ENCODE results near the gene GPALPP1.
"Not testable (repeated sequence)": the region's sequence is repeated elsewhere in the genome, so short reads cannot be mapped to it uniquely, and the experiment has no call there.

GPALPP1 gene

DNA sequence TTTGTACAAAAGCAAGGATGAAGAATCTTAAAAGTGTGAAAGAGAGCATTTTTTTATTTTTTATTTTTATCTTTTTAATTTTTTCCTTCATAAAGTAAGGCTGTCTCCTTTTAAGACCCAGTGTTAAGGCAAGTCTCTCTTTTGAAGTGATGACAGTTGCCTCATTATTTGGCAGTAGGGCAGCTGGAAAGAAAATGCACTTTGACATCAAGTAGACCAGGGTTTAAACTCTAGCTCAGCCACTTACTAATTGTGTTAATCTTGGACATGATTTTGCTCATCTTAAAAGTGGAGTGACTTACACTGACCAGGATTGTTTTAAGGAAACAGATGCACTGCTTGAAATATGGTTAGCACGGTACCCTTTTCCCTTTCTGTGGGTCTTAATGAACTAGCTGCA is 18.5 kb downstream of the GPALPP1 start:
- no peak for DNase-seq

GRCh38 chr13:45011198-45011597 is 21.9 kb downstream of the GPALPP1 start:
- DNase-seq = no peak

DNA sequence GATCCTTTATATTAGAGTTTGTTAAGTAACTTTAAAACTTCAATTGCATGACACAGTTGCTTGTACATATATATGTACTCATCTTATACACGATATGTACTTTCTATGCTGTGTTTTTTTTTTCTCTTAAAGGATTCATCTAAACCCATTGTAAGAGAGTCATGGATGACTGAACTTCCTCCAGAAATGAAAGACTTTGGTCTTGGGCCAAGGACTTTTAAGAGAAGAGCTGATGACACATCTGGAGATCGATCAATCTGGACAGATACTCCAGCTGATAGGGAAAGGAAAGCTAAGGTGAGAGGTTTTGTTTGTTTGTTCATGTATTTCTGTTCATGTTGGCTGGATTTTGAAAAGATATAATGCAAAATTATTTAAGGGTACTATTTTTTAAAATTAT is 26.0 kb downstream of the GPALPP1 start:
- no peak for DNase-seq

- DNase-seq = no peak
These were observed 27.6 kb downstream of the GPALPP1 start for GRCh38 chr13:45016792-45017425.

DNA sequence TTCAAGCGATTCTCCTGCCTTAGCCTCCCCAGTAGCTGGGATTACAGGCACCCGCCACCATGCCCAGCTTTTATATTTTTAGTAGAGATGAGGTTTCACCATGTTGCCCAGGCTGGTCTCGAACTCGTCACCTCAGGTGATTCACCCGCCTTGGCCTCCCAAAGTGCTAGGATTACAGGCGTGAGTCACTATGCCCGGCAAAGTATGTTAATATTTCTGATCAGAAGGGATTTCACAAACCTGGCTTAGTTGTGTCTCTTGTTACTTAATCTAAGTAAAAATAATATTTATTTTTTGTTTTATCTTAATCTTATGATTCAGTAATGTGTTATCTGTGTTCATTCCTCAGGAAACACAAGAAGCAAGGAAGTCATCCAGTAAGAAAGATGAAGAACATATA is 30.6 kb downstream of the GPALPP1 start:
- DNase-seq = not testable (repeated sequence)

DNA sequence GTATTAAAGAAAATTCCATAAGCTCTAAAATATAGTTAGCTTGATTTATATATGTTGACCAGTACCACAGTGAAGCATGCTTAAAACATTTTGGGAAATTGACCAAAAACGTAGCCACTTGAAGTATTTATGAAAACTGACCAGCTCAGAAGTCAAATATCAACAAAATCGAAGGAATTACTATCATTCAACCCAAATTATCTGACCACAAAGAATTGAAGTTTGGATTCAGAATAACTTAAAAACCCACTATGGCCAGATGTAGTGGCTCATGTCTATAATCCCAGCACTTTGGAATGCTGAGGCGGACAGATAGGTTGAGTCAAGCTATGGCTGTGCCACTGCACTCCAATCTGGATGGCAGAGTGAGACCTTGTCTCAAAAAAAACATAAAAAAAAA is 31.9 kb downstream of the GPALPP1 start:
- DNase-seq = no peak

DNA sequence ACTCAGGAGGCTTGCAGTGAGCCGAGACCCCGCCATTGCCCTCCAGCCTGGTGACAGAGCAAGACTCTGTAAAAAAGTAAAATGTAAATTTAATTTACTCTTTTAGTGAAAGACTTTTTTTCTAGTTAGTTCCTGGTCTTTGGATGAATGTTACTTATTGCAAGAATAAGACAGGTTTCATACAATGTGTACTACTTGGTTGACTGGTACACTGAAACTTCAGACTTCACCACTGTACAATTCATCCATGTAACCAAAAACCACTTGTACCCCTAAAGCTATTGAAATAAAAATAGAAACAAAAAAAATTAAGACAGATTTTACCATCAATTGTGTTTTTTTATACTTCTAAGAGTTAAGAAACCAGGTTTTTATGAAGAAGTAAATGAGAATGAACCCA is 35.5 kb downstream of the GPALPP1 start:
- no peak for DNase-seq

DNA sequence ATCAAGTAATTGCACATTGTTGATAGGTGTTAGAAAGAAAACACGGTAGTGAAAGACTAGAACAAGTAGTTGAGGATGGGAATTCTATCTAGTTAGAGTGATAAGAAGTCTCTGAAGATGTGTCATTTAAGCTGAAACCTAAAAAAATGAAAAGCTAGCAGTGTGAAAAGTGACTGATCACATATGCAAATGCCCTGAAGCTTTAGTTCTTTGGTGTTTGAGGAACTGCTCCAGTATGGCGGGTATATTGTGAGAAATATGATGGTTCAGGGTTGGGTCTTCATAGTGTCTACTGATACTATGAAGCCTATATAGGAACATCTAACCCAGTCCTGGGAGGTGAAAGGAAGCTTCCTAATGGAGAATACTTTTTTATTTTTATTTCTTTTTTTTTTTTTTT is 45.0 kb downstream of the GPALPP1 start:
- DNase-seq = no peak

- DNase-seq = no peak
These were observed 46.9 kb downstream of the GPALPP1 start for GRCh38 chr13:45036206-45036605.

GRCh38 chr13:45040173-45040572 is 50.8 kb downstream of the GPALPP1 start:
- DNase-seq = no peak

- DNase-seq = no peak
These were observed 51.3 kb downstream of the GPALPP1 start for GRCh38 chr13:45040622-45041021.

- no peak for DNase-seq
These were observed 53.2 kb downstream of the GPALPP1 start for GRCh38 chr13:45042539-45042938.

GRCh38 chr13:45046445-45046844 is 57.1 kb downstream of the GPALPP1 start:
- no peak for DNase-seq

DNA sequence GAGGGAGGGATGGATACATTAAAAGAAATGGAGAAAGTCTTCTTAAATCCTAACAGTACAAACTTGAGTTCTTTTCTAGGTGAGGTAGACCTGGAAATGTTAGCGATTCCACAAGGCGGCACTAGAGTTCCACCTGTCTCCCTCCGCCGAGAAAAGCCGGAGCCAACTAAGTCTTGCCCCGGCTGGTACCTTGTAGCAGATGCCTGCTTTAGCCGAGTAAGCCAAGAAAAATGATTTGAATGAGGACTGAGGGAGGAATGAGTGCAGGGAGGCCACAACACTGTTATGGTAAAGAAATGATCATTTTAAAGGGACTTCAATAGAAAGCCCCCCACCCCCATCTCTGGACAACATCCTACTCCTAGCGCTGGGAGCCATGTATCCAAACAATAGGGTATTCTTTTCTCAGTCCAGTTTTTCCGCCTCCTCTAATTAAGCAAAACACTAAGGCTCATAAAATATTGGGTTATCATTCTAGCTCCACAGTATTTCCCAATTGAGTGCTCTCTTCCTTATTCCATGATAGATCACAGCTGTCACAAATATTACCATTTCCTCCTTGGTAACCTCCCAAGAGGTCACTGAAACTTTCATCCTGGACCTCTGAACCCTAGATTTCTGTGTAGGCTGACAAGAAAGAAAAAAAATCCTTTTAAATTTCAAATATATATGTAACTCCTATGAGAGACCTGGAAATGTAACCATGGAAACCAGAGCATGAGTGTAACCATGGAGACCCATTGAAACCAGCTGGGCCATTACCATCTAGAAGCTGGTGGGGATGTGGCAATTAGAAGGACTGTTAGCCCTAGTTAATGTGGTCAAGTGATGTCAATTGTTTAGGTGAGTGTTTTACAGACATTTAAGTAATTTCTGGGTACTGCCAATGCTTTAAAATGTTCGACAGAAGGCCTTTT is 58.3 kb downstream of the GPALPP1 start:
- peak; percentile 75 for DNase-seq

- DNase-seq = no peak
These were observed 59.6 kb downstream of the GPALPP1 start for GRCh38 chr13:45048890-45049407.

GRCh38 chr13:45049478-45049877 is 60.1 kb downstream of the GPALPP1 start:
- no peak for DNase-seq

- DNase-seq = no peak
These were observed 62.0 kb downstream of the GPALPP1 start for GRCh38 chr13:45051315-45051714.

DNA sequence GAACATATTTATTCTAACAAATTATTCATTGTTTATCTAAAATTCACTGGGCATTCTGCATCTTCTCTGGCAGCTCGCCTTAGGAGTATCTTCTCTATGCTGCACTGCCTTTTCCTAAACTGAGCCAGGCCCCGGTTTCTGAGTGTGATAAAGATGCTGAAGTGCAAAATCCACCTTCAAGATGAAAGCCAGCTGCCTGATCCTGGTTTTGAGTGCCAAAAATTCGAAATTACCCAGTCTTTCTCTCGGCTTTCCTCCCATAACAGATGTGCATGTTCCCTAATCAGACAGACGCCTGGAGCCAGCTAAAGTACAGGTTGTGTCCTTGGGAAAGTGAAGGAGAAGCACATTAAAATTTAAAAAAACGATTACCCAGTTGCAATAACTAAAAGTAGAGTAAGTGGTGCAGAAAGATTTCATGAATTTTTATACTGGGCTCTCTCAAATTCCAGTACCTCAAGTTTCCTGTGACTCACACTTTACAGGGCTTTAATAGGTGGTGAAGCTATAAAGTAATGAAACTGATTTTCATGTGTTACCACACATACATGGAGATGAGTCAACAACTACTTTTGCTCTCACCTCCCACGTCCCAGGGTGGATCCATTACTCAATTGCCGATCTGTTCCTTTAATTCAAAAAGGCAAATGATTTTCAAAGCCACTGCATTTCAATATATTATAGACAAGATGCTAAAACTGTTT is 66.0 kb downstream of the GPALPP1 start:
- no peak for DNase-seq

DNA sequence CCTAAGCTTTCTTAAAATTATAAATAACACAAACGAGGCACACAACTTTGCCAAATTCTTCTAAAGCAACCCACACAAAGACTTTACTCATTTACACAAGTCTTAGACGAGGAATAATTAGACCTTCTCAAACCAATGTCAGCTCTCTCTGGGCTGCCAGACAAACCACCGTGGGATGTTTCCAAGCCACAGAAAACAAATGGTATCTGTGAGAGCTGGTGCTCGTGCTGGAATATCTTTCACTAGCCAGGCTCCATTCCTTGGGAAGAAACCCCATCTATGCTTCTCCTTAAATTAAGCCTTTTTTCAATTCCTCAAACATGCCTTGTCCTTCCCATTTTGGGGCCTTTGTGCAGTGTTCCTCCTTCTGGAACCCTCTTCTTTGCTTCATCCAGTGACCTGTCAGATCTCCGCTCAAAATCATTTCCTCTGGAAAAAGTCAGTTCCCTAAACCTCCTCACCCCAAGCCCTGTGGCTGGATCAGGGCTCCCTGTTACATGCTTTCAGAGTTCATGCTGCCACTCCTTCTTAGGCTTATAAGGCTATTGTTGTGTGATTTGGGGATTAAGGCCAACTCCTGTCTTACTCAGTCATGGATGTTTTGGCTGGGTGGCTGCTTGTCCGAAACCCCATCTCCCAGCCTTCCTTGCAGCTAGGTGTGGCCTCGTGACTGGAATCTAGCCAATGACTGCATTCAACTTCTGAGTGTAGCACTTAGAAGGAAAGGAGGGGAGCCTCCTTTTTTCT is 66.7 kb downstream of the GPALPP1 start:
- no peak for DNase-seq

GRCh38 chr13:45060062-45060461 is 70.7 kb downstream of the GPALPP1 start:
- DNase-seq = no peak

GRCh38 chr13:45063261-45063860 is 74.0 kb downstream of the GPALPP1 start:
- no peak for DNase-seq

DNA sequence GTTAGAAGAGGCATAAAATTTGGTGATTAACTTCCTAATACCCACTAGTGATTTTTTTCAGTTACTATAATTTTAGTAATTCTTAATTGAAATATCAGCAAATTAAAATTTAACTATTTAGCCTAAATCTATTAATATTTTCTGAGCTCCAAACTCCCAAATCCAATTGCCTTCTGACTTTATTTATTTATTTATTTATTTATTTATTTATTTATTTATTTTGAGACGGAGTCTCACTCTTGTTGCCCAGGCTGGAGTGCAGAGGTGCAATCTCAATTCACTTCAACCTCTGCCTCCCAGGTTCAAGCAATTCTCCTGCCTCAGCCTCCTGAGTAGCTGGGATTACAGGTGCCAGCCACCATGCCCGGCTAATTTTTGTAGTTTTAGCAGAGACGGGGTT is 74.6 kb downstream of the GPALPP1 start:
- DNase-seq = not testable (repeated sequence)

All from activated T-cell treated with anti-CD3 and anti-CD28 coated beads, Interleukin-2, amount 50 U/mL, for 1 hour (primary cell).